Measurements from ENCODE around the gene LRRN4. TPM values are rescaled to one million over a fixed set of nuclear protein-coding genes. Genes with fewer than 3 reads are reported as not detected.

The LRRN4 gene
- 10 to 100 TPM in 3 of 4 donors, 1 to 10 TPM in 1; 9.6 to 15.5 (median 11.6) TPM for polyA plus RNA-seq (ENCODE audit: insufficient read length in 4 of 4)

GRCh38 chr20:6053776-6054688 lies at the start of gene LRRN4:
Gene LRRN4 (minus strand): TSS chr20:6054060. CDS start chr20:6052799, 1,261 bp downstream.
- peak in 3 of 4 donors; percentile 63 to 78 (median 70) for DNase-seq (ENCODE audit: low read depth in 4 of 4, low spot score in 3 of 4)

- DNase-seq (ENCODE audit: low read depth in 4 of 4, low spot score in 3 of 4): no peak
Observed at GRCh38 chr20:6103301-6103700, 49.4 kb upstream of the LRRN4 start.

GRCh38 chr20:6101346-6101745 lies 47.5 kb upstream of the LRRN4 start:
- DNase-seq (ENCODE audit: low read depth in 4 of 4, low spot score in 3 of 4): no peak

GRCh38 chr20:6100246-6100645 lies 46.4 kb upstream of the LRRN4 start:
- DNase-seq (ENCODE audit: low read depth in 4 of 4, low spot score in 3 of 4): no peak

GRCh38 chr20:6099819-6100218 lies 46.0 kb upstream of the LRRN4 start:
- DNase-seq (ENCODE audit: low read depth in 4 of 4, low spot score in 3 of 4): no peak

GRCh38 chr20:6095409-6095808 lies 41.5 kb upstream of the LRRN4 start:
- DNase-seq (ENCODE audit: low read depth in 4 of 4, low spot score in 3 of 4): no peak

GRCh38 chr20:6094565-6094964 lies 40.7 kb upstream of the LRRN4 start:
- DNase-seq (ENCODE audit: low read depth in 4 of 4, low spot score in 3 of 4): no peak

- DNase-seq (ENCODE audit: low read depth in 4 of 4, low spot score in 3 of 4): no peak
Observed at GRCh38 chr20:6094063-6094462, 40.2 kb upstream of the LRRN4 start.

GRCh38 chr20:6091661-6092060 lies 37.8 kb upstream of the LRRN4 start:
- DNase-seq (ENCODE audit: low read depth in 4 of 4, low spot score in 3 of 4): no peak

- DNase-seq (ENCODE audit: low read depth in 4 of 4, low spot score in 3 of 4): no peak
Observed at GRCh38 chr20:6086868-6087267, 33.0 kb upstream of the LRRN4 start.

- DNase-seq (ENCODE audit: low read depth in 4 of 4, low spot score in 3 of 4): no peak
Observed at GRCh38 chr20:6083926-6084325, 30.1 kb upstream of the LRRN4 start.

GRCh38 chr20:6081236-6081635 lies 27.4 kb upstream of the LRRN4 start:
- no peak for DNase-seq (ENCODE audit: low read depth in 4 of 4, low spot score in 3 of 4)

- DNase-seq (ENCODE audit: low read depth in 4 of 4, low spot score in 3 of 4): no peak
Observed at GRCh38 chr20:6079016-6079415, 25.2 kb upstream of the LRRN4 start.

GRCh38 chr20:6075428-6076219 lies 21.8 kb upstream of the LRRN4 start:
- DNase-seq (ENCODE audit: low read depth in 4 of 4, low spot score in 3 of 4): no peak

- no peak for DNase-seq (ENCODE audit: low read depth in 4 of 4, low spot score in 3 of 4)
Observed at GRCh38 chr20:6074784-6075183, 20.9 kb upstream of the LRRN4 start.

GRCh38 chr20:6074145-6074561 lies 20.3 kb upstream of the LRRN4 start:
- no peak for DNase-seq (ENCODE audit: low read depth in 4 of 4, low spot score in 3 of 4)

- DNase-seq (ENCODE audit: low read depth in 4 of 4, low spot score in 3 of 4): no peak
Observed at GRCh38 chr20:6070829-6071695, 17.2 kb upstream of the LRRN4 start.

GRCh38 chr20:6069669-6070068 lies 15.8 kb upstream of the LRRN4 start:
- DNase-seq (ENCODE audit: low read depth in 4 of 4, low spot score in 3 of 4): no peak

GRCh38 chr20:6067763-6068318 lies 14.0 kb upstream of the LRRN4 start:
- DNase-seq (ENCODE audit: low read depth in 4 of 4, low spot score in 3 of 4): no peak

- no peak for DNase-seq (ENCODE audit: low read depth in 4 of 4, low spot score in 3 of 4)
Observed at GRCh38 chr20:6066582-6066981, 12.7 kb upstream of the LRRN4 start.
